RPMI7951 (cell line): ENCODE measurements around the gene CAAP1. TPM values are rescaled to one million over a fixed set of nuclear protein-coding genes. Genes with fewer than 3 reads are reported as not detected.
"Not testable (repeated sequence)": the region's sequence is repeated elsewhere in the genome, so short reads cannot be mapped to it uniquely, and the experiment has no call there.

Experiments
- DNase-seq: peaks from one replicate; pipeline ENCODE4 v3.0.0-alpha.2; 2012; ENCODE audit warnings: low read depth
- total RNA-seq: library from RNA; depleted of rRNA; stranded (reverse); fragments of >200 nt; shearing (Covaris generic); gene quantifications from 2 replicates; pipeline ENCODE4 v1.2.3, GENCODE V29; 2014; rRNA removed

Gene CAAP1
- total RNA-seq, 1 experiment from 2014 or later: 19.2 TPM

- DNase-seq: peak; percentile 43
These were observed 58.8 kb downstream of the CAAP1 start for GRCh38 chr9:26833792-26834191.

GRCh38 chr9:26828391-26828955, 64.1 kb downstream of the CAAP1 start:
- not testable (repeated sequence) for DNase-seq

- no peak for DNase-seq
These were observed 77.8 kb downstream of the CAAP1 start for GRCh38 chr9:26814799-26815198.

GRCh38 chr9:26813247-26813646, 79.4 kb downstream of the CAAP1 start:
- DNase-seq: peak; percentile 13

DNA sequence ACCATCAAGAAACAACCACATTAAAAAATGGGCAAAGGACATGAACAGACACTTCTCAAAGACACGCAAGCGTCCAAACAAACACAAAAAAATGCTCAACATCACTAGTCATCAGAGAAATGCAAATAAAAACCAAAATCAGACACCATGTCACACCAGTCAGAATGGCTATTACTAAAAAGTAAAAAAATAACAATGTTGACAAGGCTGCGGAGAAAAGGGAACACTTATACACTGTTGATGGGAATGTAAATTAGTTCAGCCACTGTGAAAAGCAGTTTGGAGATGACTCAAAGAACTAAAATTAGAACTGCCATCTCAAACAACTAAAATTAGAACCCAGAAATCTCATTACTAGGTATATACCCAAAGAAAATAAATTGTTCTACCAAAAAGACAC, 80.4 kb downstream of the CAAP1 start:
- DNase-seq: no peak

DNA sequence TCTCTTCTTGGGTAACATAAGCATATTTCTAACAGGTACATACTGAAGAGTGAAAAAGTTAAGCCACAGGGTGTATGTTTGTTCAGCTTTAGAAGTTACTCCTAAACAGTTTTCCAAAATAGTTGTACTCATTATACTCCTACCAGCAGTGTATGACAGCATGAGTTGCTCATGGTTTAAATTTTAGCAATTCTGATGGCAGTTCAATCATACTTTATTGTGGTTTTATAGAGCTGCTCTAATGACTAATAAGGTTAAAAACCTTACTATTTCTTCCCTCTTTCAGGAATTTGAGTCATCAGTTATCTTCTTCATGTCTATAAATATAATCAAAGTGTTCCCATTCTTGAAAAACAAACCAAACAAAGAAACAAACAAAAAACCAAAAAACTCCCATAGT, 81.5 kb downstream of the CAAP1 start:
- peak; percentile 7 for DNase-seq

GRCh38 chr9:26809795-26810194, 82.8 kb downstream of the CAAP1 start:
- DNase-seq: peak; percentile 91

DNA sequence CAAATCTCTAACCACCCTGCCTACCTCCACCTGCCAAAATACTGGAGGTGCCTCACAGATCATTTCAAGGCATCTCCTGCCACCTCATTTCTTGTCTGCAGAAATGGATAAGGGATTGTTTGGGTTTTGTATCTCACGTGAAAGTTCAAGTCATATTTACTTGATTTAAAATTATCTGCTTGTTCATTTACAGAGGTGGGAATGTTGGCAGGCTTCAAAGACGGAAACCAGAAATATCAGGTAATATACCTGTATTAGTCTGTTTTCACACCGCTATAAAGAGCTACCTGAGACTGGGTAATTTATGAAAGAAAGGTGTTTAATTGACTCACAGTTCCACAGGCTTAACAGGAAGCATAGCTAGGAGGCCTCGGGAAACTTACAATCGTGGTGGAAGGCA, 85.4 kb downstream of the CAAP1 start:
- no peak for DNase-seq

DNA sequence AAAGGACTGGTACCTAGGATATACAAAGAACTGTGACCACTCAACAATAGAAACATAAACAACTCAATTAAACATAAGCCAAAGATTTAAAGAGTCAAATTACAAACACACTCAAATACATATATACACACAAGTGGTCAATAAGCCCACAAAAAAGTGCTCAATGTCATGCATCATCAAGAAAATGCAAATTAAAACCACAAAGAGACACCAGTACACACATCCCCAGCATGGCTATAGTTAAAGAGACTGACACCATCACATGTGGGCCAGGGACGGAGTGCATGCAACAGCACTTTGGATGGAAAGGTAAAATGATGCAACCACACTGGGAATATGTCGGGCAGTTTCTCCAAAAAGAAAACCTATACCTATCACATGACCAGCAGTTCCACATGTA, 89.7 kb downstream of the CAAP1 start:
- no peak for DNase-seq

DNA sequence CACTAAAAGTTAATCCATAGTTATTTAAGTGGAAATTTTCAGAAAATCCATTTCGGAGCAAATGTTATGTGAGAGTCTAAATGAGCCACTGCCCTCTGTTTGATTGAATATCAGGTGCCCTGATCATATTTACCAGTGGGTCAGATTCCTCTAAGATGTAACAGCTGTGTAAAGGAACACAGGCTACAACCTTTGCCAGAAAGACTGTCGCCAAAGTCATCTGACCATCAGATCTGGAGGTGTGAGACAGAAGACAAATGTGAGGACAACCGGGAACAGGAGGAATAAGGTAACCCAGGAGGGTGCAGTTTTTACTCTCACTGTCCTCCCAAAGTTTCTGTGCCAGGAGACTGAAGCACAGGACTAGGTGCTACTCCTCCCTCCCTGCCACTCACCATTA, 90.8 kb downstream of the CAAP1 start:
- DNase-seq: no peak

- no peak for DNase-seq
These were observed 92.3 kb downstream of the CAAP1 start for GRCh38 chr9:26800322-26800721.

- DNase-seq: no peak
These were observed 101.3 kb downstream of the CAAP1 start for GRCh38 chr9:26791274-26791673.

Other genes starting within 250 kb of the CAAP1 start
- gene PLAA, start 54.4 kb upstream of the CAAP1 start, total RNA-seq: 18.1 and 22.6 TPM in 2 replicates
- 15.7 and 20.2 TPM in 2 replicates for gene IFT74, start 63.6 kb upstream of the CAAP1 start, total RNA-seq
- not detected in 2 replicates for gene LRRC19, start 112.9 kb upstream of the CAAP1 start, total RNA-seq
- not detected in 2 replicates for gene TEK, start 216.4 kb upstream of the CAAP1 start, total RNA-seq